DND-41 (cell line): ENCODE data around the gene TRMT112.
A peak's percentile ranks its signal among the peaks of the same experiment; 100 is the strongest.

Experiments
- ATAC-seq: fragments of 200-7000 bp; cut with Tn5 transposase; 3 replicates; pipeline ENCODE4 v1.9.1; 2021; ENCODE audit warnings: low read depth; ENCODE audit not compliant: insufficient read depth
- DNase-seq: peaks from one replicate; pipeline ENCODE4 v3.0.0-alpha.2; 2020
- H2AFZ ChIP-seq: 2 replicates; pipeline ENCODE4 v1.6.0; 2012; ENCODE audit warnings: low read depth, low read length
- H3K27ac ChIP-seq: 2 replicates; pipeline ENCODE4 v1.5.1; 2012; ENCODE audit warnings: low read length, inconsistent platforms
- H3K27me3 ChIP-seq: fragments of 200-600 bp; sonication (generic); 2 replicates; pipeline ENCODE4 v1.6.0; 2012; ENCODE audit warnings: low read length, mild to moderate bottlenecking, inconsistent platforms; ENCODE audit not compliant: insufficient read depth, poor library complexity
- H3K36me3 ChIP-seq: 2 replicates; pipeline ENCODE4 v1.5.1; 2012; ENCODE audit warnings: low read length, inconsistent platforms; ENCODE audit not compliant: insufficient read depth
- H3K4me1 ChIP-seq: 2 replicates; pipeline ENCODE4 v1.5.1; 2012; ENCODE audit warnings: mild to moderate bottlenecking, low read length; ENCODE audit not compliant: insufficient read depth
- H3K4me2 ChIP-seq: 2 replicates; pipeline ENCODE4 v1.6.0; 2012; ENCODE audit warnings: mild to moderate bottlenecking, moderate library complexity, low read length, inconsistent platforms; ENCODE audit not compliant: insufficient read depth
- H3K4me3 ChIP-seq, 2 experiments: fragments of 200-600 bp in 1 of 2; shearing (Covaris generic) in 1 of 2; 2 replicates each; pipeline ENCODE4 v1.5.1; 2012 to 2016; ENCODE audit warnings: inconsistent platforms in 2 of 2, low read length in 2 of 2, mild to moderate bottlenecking in 2 of 2, low read depth in 1 of 2, moderate library complexity in 1 of 2
- H3K79me2 ChIP-seq: 2 replicates; pipeline ENCODE4 v1.6.0; 2012; ENCODE audit warnings: low read length, inconsistent platforms; ENCODE audit not compliant: insufficient read depth
- H3K9ac ChIP-seq: 2 replicates; pipeline ENCODE4 v1.6.0; 2012; ENCODE audit warnings: low read depth, mild to moderate bottlenecking, inconsistent platforms, low read length, moderate library complexity
- H3K9me3 ChIP-seq: 2 replicates; pipeline ENCODE4 v1.5.1; 2012; ENCODE audit warnings: low read length, moderate library complexity, mild to moderate bottlenecking, inconsistent platforms; ENCODE audit not compliant: insufficient read depth, severe bottlenecking
- H4K20me1 ChIP-seq: 2 replicates; pipeline ENCODE4 v1.6.0; 2012; ENCODE audit warnings: low read length; ENCODE audit not compliant: insufficient read depth
- EZH2 ChIP-seq: IDR thresholded peaks from 3 replicates; pipeline ENCODE4 v1.6.1; 2012; ENCODE audit warnings: borderline replicate concordance, low read depth, mild to moderate bottlenecking, moderate library complexity, low read length, inconsistent platforms; ENCODE audit not compliant: severe bottlenecking
- TF ChIP-seq, protein P1 (sequence below): IDR thresholded peaks from 2 replicates; pipeline ENCODE4 v1.5.1; 2012; ENCODE audit warnings: borderline replicate concordance, low read length, moderate library complexity, mild to moderate bottlenecking; ENCODE audit not compliant: poor library complexity, severe bottlenecking; ENCODE audit errors: extremely low read depth

The TRMT112 gene

DNA sequence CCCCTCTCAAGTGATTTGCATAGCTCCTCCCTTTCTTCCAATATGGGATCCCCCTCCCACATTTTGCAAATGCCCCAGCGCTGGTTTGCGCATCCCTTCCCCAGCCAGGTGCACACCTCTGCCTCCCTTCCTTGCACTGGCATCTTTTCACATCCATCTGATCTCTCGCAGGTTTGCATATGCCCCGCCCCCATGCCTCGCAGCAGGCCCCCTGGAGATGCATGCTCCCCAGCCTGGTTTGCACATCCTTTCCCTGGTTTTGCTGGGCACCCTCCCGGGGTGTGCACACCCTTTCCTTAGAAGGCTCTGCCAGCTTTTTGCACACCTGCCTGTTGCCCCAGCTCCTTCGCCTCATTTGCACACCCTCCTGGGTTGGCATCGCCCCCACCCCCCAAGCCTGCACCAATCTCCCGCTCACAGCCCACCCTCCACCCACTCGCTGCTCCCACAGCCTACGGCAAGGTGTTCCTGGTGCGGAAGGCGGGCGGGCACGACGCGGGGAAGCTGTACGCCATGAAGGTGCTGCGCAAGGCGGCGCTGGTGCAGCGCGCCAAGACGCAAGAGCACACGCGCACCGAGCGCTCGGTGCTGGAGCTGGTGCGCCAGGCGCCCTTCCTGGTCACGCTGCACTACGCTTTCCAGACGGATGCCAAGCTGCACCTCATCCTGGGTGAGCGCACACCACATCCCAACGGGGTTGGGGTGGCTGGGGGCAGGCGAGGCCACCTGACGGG lies 42.5 kb upstream of the TRMT112 start:
- peak overlapping the region; percentile 96 for H3K9ac ChIP-seq
- TF ChIP-seq, protein P1, sequence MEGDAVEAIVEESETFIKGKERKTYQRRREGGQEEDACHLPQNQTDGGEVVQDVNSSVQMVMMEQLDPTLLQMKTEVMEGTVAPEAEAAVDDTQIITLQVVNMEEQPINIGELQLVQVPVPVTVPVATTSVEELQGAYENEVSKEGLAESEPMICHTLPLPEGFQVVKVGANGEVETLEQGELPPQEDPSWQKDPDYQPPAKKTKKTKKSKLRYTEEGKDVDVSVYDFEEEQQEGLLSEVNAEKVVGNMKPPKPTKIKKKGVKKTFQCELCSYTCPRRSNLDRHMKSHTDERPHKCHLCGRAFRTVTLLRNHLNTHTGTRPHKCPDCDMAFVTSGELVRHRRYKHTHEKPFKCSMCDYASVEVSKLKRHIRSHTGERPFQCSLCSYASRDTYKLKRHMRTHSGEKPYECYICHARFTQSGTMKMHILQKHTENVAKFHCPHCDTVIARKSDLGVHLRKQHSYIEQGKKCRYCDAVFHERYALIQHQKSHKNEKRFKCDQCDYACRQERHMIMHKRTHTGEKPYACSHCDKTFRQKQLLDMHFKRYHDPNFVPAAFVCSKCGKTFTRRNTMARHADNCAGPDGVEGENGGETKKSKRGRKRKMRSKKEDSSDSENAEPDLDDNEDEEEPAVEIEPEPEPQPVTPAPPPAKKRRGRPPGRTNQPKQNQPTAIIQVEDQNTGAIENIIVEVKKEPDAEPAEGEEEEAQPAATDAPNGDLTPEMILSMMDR: no peak
- no peak for TF ChIP-seq EZH2
- H4K20me1 ChIP-seq: peaks cover 3% of the 10 kb centered on the region; the same call in 1 of the 2 replicates
- peak; percentile 46 for DNase-seq
- H2AFZ ChIP-seq: peak overlapping the region; percentile 99
- peak; percentile 4; the same call in 1 of the 3 replicates for ATAC-seq
- peaks cover 41% of the 10 kb centered on the region for H3K36me3 ChIP-seq
- no peaks in the 10 kb centered on the region for H3K27me3 ChIP-seq
- H3K79me2 ChIP-seq: peaks cover 23% of the 10 kb centered on the region
- peak overlapping the region; percentile 78 to 98; a peak in 3 of 4 replicates for H3K4me3 ChIP-seq
- H3K4me1 ChIP-seq: peaks cover 26% of the 10 kb centered on the region
- peak overlapping the region; percentile 100 for H3K4me2 ChIP-seq
- H3K27ac ChIP-seq: peak overlapping the region; percentile 89
- H3K9me3 ChIP-seq: no peaks in the 10 kb centered on the region

DNA sequence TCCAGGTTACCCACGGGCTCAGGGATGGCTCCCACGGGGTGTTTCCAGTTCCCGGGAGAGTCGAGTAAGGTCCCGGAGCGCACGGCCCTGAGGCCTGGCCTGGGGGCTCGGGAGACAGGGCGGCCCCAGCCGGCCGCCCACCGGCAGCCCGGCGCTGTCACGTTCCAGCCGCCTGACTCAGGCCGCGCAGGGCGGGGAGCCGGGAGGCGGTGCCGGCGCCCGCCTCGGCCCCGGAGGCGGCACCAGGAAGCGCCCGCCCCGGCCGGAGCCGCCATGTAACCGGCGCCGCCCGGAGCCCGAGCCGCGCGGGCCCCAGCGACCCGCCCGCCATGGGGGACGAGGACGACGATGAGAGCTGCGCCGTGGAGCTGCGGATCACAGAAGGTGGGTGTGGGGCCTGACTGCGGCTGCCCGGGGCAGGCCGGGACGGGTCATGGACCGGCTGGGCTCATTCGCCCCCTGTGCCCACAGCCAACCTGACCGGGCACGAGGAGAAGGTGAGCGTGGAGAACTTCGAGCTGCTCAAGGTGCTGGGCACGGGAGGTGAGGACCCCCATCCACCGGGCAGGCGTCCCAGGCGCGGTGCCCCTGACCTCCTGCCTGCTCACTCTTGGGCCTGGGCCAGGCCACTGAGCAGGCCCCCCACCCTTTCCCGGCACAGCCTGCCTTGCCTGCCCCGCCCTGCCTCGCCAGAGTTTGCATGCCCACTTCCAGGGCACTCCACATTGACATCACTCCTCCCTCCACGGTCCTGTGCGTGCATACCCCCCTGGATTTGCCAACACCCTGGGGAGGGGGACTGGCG lies 41.8 kb upstream of the TRMT112 start, which contains the start of gene RPS6KA4:
RPS6KA4 (plus strand) TSS at position 256 of the 805 bp plus-strand sequence; CDS start at position 330, 74 bp downstream.
- H3K4me1 ChIP-seq: peaks cover 26% of the 10 kb centered on the region
- H3K27ac ChIP-seq: peak within 1 kb of the TSS; percentile 89
- peak within 1 kb of the TSS; percentile 96 for H3K9ac ChIP-seq
- peaks cover 3% of the 10 kb centered on the region; the same call in 1 of the 2 replicates for H4K20me1 ChIP-seq
- H3K4me2 ChIP-seq: peak within 1 kb of the TSS; percentile 100
- H3K36me3 ChIP-seq: peaks cover 37% of the 10 kb centered on the region
- no peak for TF ChIP-seq EZH2
- TF ChIP-seq, protein P1: no peak
- DNase-seq (peak; percentile 52), ATAC-seq (peak; percentile 91)
- no peaks in the 10 kb centered on the region for H3K9me3 ChIP-seq
- no peaks in the 10 kb centered on the region for H3K27me3 ChIP-seq
- H3K79me2 ChIP-seq: peaks cover 23% of the 10 kb centered on the region
- H3K4me3 ChIP-seq: peak within 1 kb of the TSS; percentile 78 to 98
- peak within 1 kb of the TSS; percentile 99 for H2AFZ ChIP-seq

DNA sequence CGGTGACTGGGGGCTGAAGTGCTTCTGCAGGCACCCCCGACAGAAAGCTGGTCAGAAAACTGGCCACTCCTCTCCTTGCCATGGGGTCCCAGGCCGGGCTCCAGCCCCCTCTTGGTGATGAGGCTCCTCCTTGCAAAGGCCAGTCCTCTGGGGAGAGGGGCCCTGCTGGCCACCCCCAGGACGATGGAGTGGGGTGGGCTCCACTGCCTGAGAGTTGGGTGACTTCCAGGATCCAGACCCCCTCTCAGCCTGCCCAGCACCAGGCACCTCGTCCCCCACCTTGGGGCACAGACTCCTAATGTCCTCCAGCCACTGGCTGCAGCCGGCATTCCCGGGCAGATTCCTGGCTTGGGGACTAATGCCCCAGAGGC lies 41.2 kb upstream of the TRMT112 start:
- H3K9ac ChIP-seq: peak overlapping the region; percentile 96
- peaks cover 3% of the 10 kb centered on the region; the same call in 1 of the 2 replicates for H4K20me1 ChIP-seq
- peak overlapping the region; percentile 78 to 98 for H3K4me3 ChIP-seq
- peaks cover 26% of the 10 kb centered on the region for H3K4me1 ChIP-seq
- H3K79me2 ChIP-seq: peaks cover 23% of the 10 kb centered on the region
- no peaks in the 10 kb centered on the region for H3K9me3 ChIP-seq
- ATAC-seq: peak; percentile 9
- peak overlapping the region; percentile 99 for H2AFZ ChIP-seq
- H3K27ac ChIP-seq: peak overlapping the region; percentile 89
- DNase-seq: no peak
- TF ChIP-seq, protein P1: no peak
- no peak for TF ChIP-seq EZH2
- H3K4me2 ChIP-seq: peak overlapping the region; percentile 100
- no peaks in the 10 kb centered on the region for H3K27me3 ChIP-seq
- H3K36me3 ChIP-seq: peaks cover 33% of the 10 kb centered on the region
